DND-41 (cell line): ENCODE data around the gene ANK3.

Source experiments
- ATAC-seq: fragments of 200-7000 bp; cut with Tn5 transposase; 3 replicates; pipeline ENCODE4 v1.9.1; 2021; ENCODE audit warnings: low read depth; ENCODE audit not compliant: insufficient read depth
- DNase-seq: peaks from one replicate; pipeline ENCODE4 v3.0.0-alpha.2; 2020
- H2AFZ ChIP-seq: 2 replicates; pipeline ENCODE4 v1.6.0; 2012; ENCODE audit warnings: low read depth, low read length
- H3K27ac ChIP-seq: 2 replicates; pipeline ENCODE4 v1.5.1; 2012; ENCODE audit warnings: low read length, inconsistent platforms
- H3K27me3 ChIP-seq: fragments of 200-600 bp; sonication (generic); 2 replicates; pipeline ENCODE4 v1.6.0; 2012; ENCODE audit warnings: low read length, mild to moderate bottlenecking, inconsistent platforms; ENCODE audit not compliant: insufficient read depth, poor library complexity
- H3K36me3 ChIP-seq: 2 replicates; pipeline ENCODE4 v1.5.1; 2012; ENCODE audit warnings: low read length, inconsistent platforms; ENCODE audit not compliant: insufficient read depth
- H3K4me1 ChIP-seq: 2 replicates; pipeline ENCODE4 v1.5.1; 2012; ENCODE audit warnings: mild to moderate bottlenecking, low read length; ENCODE audit not compliant: insufficient read depth
- H3K4me2 ChIP-seq: 2 replicates; pipeline ENCODE4 v1.6.0; 2012; ENCODE audit warnings: mild to moderate bottlenecking, moderate library complexity, low read length, inconsistent platforms; ENCODE audit not compliant: insufficient read depth
- H3K4me3 ChIP-seq, 2 experiments: fragments of 200-600 bp in 1 of 2; shearing (Covaris generic) in 1 of 2; 2 replicates each; pipeline ENCODE4 v1.5.1; 2012 to 2016; ENCODE audit warnings: inconsistent platforms in 2 of 2, low read length in 2 of 2, mild to moderate bottlenecking in 2 of 2, low read depth in 1 of 2, moderate library complexity in 1 of 2
- H3K79me2 ChIP-seq: 2 replicates; pipeline ENCODE4 v1.6.0; 2012; ENCODE audit warnings: low read length, inconsistent platforms; ENCODE audit not compliant: insufficient read depth
- H3K9ac ChIP-seq: 2 replicates; pipeline ENCODE4 v1.6.0; 2012; ENCODE audit warnings: low read depth, mild to moderate bottlenecking, inconsistent platforms, low read length, moderate library complexity
- H3K9me3 ChIP-seq: 2 replicates; pipeline ENCODE4 v1.5.1; 2012; ENCODE audit warnings: low read length, moderate library complexity, mild to moderate bottlenecking, inconsistent platforms; ENCODE audit not compliant: insufficient read depth, severe bottlenecking
- H4K20me1 ChIP-seq: 2 replicates; pipeline ENCODE4 v1.6.0; 2012; ENCODE audit warnings: low read length; ENCODE audit not compliant: insufficient read depth
- EZH2 ChIP-seq: IDR thresholded peaks from 3 replicates; pipeline ENCODE4 v1.6.1; 2012; ENCODE audit warnings: borderline replicate concordance, low read depth, mild to moderate bottlenecking, moderate library complexity, low read length, inconsistent platforms; ENCODE audit not compliant: severe bottlenecking
- TF ChIP-seq, protein P1 (sequence below): IDR thresholded peaks from 2 replicates; pipeline ENCODE4 v1.5.1; 2012; ENCODE audit warnings: borderline replicate concordance, low read length, moderate library complexity, mild to moderate bottlenecking; ENCODE audit not compliant: poor library complexity, severe bottlenecking; ENCODE audit errors: extremely low read depth

Gene ANK3

DNA sequence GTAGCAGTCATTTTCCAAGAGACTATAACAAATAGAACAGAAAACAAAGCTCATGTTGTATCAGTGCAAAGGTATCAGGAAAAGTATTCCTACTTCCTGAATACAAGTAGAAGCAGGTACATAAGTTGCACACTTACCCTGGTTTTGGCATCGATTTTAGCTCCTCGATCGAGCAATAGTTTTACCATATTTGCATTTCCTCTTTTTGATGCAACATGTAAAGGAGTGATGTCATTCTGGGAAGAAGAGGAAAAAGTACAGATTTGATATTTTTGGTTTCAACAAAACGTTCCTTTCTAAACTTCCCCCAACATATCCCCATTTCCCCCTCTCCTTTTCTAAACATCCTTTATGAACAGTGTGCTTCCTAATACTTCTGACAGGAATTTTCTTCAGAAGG is 155.1 kb downstream of the ANK3 start:
- Histone ChIP-seq H3K36me3 (no peaks in the 10 kb centered on the region), H3K27me3 (no peaks in the 10 kb centered on the region), H4K20me1 (no peaks in the 10 kb centered on the region), H3K4me2 (no peak overlapping the region), H3K79me2 (no peaks in the 10 kb centered on the region), H3K27ac (no peak overlapping the region), H2AFZ (no peak overlapping the region), H3K4me3 (no peak overlapping the region), H3K9ac (no peak overlapping the region), H3K4me1 (no peaks in the 10 kb centered on the region), H3K9me3 (no peaks in the 10 kb centered on the region)
- no peak for DNase-seq
- ATAC-seq, result no peak
- no peak for TF ChIP-seq EZH2
- TF ChIP-seq, protein P1, sequence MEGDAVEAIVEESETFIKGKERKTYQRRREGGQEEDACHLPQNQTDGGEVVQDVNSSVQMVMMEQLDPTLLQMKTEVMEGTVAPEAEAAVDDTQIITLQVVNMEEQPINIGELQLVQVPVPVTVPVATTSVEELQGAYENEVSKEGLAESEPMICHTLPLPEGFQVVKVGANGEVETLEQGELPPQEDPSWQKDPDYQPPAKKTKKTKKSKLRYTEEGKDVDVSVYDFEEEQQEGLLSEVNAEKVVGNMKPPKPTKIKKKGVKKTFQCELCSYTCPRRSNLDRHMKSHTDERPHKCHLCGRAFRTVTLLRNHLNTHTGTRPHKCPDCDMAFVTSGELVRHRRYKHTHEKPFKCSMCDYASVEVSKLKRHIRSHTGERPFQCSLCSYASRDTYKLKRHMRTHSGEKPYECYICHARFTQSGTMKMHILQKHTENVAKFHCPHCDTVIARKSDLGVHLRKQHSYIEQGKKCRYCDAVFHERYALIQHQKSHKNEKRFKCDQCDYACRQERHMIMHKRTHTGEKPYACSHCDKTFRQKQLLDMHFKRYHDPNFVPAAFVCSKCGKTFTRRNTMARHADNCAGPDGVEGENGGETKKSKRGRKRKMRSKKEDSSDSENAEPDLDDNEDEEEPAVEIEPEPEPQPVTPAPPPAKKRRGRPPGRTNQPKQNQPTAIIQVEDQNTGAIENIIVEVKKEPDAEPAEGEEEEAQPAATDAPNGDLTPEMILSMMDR, result no peak

DNA sequence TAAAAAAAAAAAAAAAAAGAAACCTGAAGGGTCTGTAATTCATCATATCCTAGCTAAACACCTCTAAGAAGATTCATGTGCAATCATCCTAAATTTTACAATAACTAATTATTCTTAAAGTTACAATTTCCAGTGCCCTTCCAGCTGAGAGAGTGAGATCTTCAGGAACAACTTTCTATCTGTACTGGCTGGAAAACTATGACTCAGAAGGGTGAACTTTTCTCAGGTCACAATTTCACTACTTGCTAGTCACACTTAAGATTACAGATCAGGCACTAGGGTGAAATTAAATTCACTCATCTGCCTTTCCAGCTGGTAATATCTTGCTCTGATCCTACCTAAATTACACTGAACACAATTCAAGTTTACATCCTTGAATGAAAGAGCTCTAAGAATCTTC is 158.8 kb downstream of the ANK3 start:
- ATAC-seq, result no peak
- no peak overlapping the region for H3K4me2 ChIP-seq
- H2AFZ ChIP-seq, result no peak overlapping the region

DNA sequence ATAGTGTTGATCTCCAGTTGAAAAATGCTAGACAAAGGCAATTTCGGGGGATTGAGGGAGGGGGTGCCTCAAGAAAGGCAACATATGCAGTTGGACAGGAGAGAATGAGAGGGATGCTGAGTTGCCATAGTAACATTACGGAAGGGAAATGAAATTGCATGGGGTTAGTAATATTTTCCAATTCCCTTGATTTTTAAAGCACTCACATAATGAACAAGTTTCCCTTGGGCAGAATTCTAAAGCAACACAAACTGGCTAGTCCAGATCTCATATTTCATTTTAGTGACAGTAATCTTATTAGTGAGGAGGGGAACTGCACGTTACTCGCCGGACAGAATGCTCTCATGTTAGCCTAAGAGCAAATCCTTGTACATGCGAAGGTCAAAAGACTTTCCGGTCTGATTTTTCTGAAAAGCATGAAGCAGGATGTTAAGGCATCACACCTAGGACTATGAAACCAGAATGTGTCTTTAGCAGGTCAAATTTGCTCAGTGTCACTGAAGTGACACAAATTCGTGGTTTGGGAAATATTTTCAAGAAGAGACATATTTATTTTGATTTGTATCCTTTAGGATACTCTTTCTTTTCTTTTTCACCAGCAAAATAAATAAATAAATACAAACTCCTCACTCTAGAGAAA is 165.5 kb downstream of the ANK3 start:
- no peaks in the 10 kb centered on the region for H3K27me3 ChIP-seq
- H3K36me3 ChIP-seq, result no peaks in the 10 kb centered on the region
- no peak overlapping the region for H3K4me2 ChIP-seq
- H3K27ac ChIP-seq, result no peak overlapping the region
- no peak for DNase-seq
- no peak overlapping the region for H2AFZ ChIP-seq
- H3K9ac ChIP-seq, result no peak overlapping the region
- no peak overlapping the region for H3K4me3 ChIP-seq
- TF ChIP-seq, protein P1, result no peak
- TF ChIP-seq EZH2, result no peak
- ATAC-seq, result no peak
- no peaks in the 10 kb centered on the region for H4K20me1 ChIP-seq
- H3K79me2 ChIP-seq, result no peaks in the 10 kb centered on the region
- H3K9me3 ChIP-seq, result no peaks in the 10 kb centered on the region
- H3K4me1 ChIP-seq, result no peaks in the 10 kb centered on the region

More for the DNA sequence above, 158.8 kb downstream of the ANK3 start:
- Histone ChIP-seq H3K4me3 (no peak overlapping the region), H3K4me1 (no peaks in the 10 kb centered on the region), H3K9ac (no peak overlapping the region), H4K20me1 (no peaks in the 10 kb centered on the region), H3K27ac (no peak overlapping the region), H3K9me3 (no peaks in the 10 kb centered on the region), H3K36me3 (no peaks in the 10 kb centered on the region), H3K79me2 (no peaks in the 10 kb centered on the region), H3K27me3 (no peaks in the 10 kb centered on the region)
- no peak for TF ChIP-seq EZH2
- TF ChIP-seq, protein P1, result no peak
- DNase-seq, result no peak

DNA sequence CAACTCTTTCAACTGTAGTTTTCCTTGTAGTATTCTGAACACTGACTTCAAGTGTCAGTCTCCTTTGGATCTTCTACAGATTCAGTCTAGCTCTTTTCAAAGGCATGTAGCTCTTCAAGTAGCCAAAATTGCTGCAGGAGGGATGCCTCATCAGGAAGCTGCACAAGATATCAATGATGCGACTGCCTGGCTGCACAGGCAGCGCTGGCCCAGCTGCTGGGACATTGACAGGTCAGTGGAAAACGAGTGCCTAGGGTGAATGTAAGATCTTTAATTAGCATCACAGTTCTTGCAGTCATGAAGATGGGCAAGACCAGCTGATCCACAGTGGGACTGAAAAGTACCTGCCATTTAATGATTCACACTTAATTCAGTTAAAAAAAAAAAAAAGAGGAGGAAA is 167.6 kb downstream of the ANK3 start:
- H3K36me3 ChIP-seq, result no peaks in the 10 kb centered on the region
- no peaks in the 10 kb centered on the region for H3K27me3 ChIP-seq
- no peak for TF ChIP-seq EZH2
- TF ChIP-seq, protein P1, result no peak
- no peaks in the 10 kb centered on the region for H3K9me3 ChIP-seq
- ATAC-seq, result no peak
- no peak overlapping the region for H3K9ac ChIP-seq
- no peak overlapping the region for H3K4me2 ChIP-seq
- H3K4me3 ChIP-seq, result no peak overlapping the region
- H3K4me1 ChIP-seq, result no peaks in the 10 kb centered on the region
- H3K27ac ChIP-seq, result no peak overlapping the region
- H2AFZ ChIP-seq, result no peak overlapping the region
- H4K20me1 ChIP-seq, result no peaks in the 10 kb centered on the region
- no peaks in the 10 kb centered on the region for H3K79me2 ChIP-seq
- DNase-seq, result no peak
